A549 (cell line): ENCODE data around the gene MYL6. TPM values are rescaled to one million over a fixed set of nuclear protein-coding genes. Genes with fewer than 3 reads are reported as not detected.

Source experiments
- ATAC-seq, 2 experiments: fragments of 200-7000 bp in 1 of 2; fragments of >200 bp in 1 of 2; cut with Nextera tagmentation in 1 of 2; cut with Tn5 transposase in 1 of 2; 3 replicates each; pipeline versions ENCODE4 v1.8.0 to v1.9.1; 2018 to 2020; ENCODE audit warnings: mild to moderate bottlenecking in 1 of 2, moderate library complexity in 1 of 2
- CTCF ChIA-PET: fragments of 300-600 bp; sonication (Branson Sonifier 250); formaldehyde crosslinking; extraction: SDS; loops from one replicate; lab custom pipeline; 2021; ENCODE audit warnings: antibody characterized with exemption, inconsistent platforms; lab: Yijun Ruan, JAX
- POLR2A ChIA-PET: fragments of 350-600 bp; formaldehyde crosslinking; extraction: SDS; loops from one replicate; lab custom pipeline; 2021; ENCODE audit warnings: antibody characterized with exemption, inconsistent platforms; lab: Yijun Ruan, JAX
- DNase-seq, 2 experiments: peaks; one replicate each; pipeline versions ENCODE4 v3.0.0 to v3.0.0-alpha.2; 2011 to 2016; ENCODE audit warnings: low read depth in 1 of 2, low spot score in 1 of 2
- FAIRE-seq: peaks from 2 replicates; lab custom pipeline; 2011; peaks lifted over from hg19 to GRCh38; lab: Jason Lieb, UNC
- H3K27ac ChIP-seq, 2 experiments: fragments of >200 bp; sonication (Bioruptor Twin); formaldehyde crosslinking; 3 replicates each; pipeline ENCODE4 v1.5.1; 2016 to 2017
- H3K4me1 ChIP-seq: fragments of >200 bp; sonication (Bioruptor Twin); formaldehyde crosslinking; 3 replicates; pipeline ENCODE4 v1.6.1; 2016
- H3K4me2 ChIP-seq: fragments of >200 bp; sonication (Bioruptor Twin); formaldehyde crosslinking; 3 replicates; pipeline ENCODE4 v1.6.1; 2016
- H3K4me3 ChIP-seq: fragments of >200 bp; sonication (Bioruptor Twin); formaldehyde crosslinking; 3 replicates; pipeline ENCODE4 v1.5.1; 2016
- H3K9me3 ChIP-seq: fragments of >200 bp; sonication (Bioruptor Twin); formaldehyde crosslinking; 3 replicates; pipeline ENCODE4 v1.6.1; 2016
- CBX2 ChIP-seq: fragments of 200-600 bp; sonication (generic); IDR thresholded peaks from 2 replicates; pipeline ENCODE4 v1.6.1; 2016; ENCODE audit warnings: low read depth, mild to moderate bottlenecking, borderline replicate concordance
- CBX8 ChIP-seq: fragments of 200-600 bp; sonication (generic); IDR thresholded peaks from 2 replicates; pipeline ENCODE4 v1.6.1; 2016
- CHD4 ChIP-seq: fragments of 200-600 bp; sonication (generic); IDR thresholded peaks from 2 replicates; pipeline ENCODE4 v1.6.1; 2016; ENCODE audit warnings: antibody characterized with exemption, mild to moderate bottlenecking, borderline replicate concordance
- EHMT2 ChIP-seq: fragments of 200-600 bp; sonication (generic); IDR thresholded peaks from 2 replicates; pipeline ENCODE4 v1.6.1; 2016; ENCODE audit warnings: antibody characterized with exemption, low read depth, mild to moderate bottlenecking, moderate library complexity
- EP300 ChIP-seq, 2 experiments: fragments of >200 bp; sonication (Bioruptor Twin); formaldehyde crosslinking; IDR thresholded peaks; 2 replicates in 1 of 2; 3 replicates in 1 of 2; pipeline ENCODE4 v1.6.1; 2016 to 2017
- FOSL2 ChIP-seq, 2 experiments: fragments of 450-650 bp in 1 of 2; fragments of >200 bp in 1 of 2; sonication (Bioruptor Twin) in 1 of 2; formaldehyde crosslinking; IDR thresholded peaks; 2 replicates each; pipeline versions ENCODE4 v1.5.0 to v1.6.1; 2016 to 2020; ENCODE audit warnings: mild to moderate bottlenecking in 1 of 2, moderate library complexity in 1 of 2
- GATA3 ChIP-seq: IDR thresholded peaks from 2 replicates; pipeline ENCODE4 v1.6.1; 2012; ENCODE audit warnings: borderline replicate concordance
- HDAC2 ChIP-seq: fragments of 200-600 bp; sonication (generic); IDR thresholded peaks from 2 replicates; pipeline ENCODE4 v1.6.1; 2016
- HOXA7 ChIP-seq: fragments of 250-450 bp; sonication (Bioruptor Pico); IDR thresholded peaks from 2 replicates; pipeline ENCODE4 v1.5.0; 2020; ENCODE audit warnings: mild to moderate bottlenecking, moderate library complexity
- HOXB13 ChIP-seq: fragments of 250-450 bp; sonication (Bioruptor Pico); IDR thresholded peaks from 2 replicates; pipeline ENCODE4 v1.5.0; 2020; ENCODE audit warnings: low read depth, mild to moderate bottlenecking, moderate library complexity
- MYC ChIP-seq: IDR thresholded peaks from 2 replicates; pipeline ENCODE4 v1.6.1; 2012; ENCODE audit warnings: mild to moderate bottlenecking, inconsistent platforms, low read length, improper control_type of control experiment, borderline replicate concordance
- NFE2L2 ChIP-seq: fragments of 150-350 bp; conservative IDR thresholded peaks from 2 replicates; pipeline ENCODE4 v1.6.1; 2014; ENCODE audit warnings: low read length
- POLR2A ChIP-seq: IDR thresholded peaks from 2 replicates; pipeline ENCODE4 v1.6.1; 2012; ENCODE audit warnings: mild to moderate bottlenecking, low read length
- RAD21 ChIP-seq, 2 experiments: fragments of >200 bp in 1 of 2; sonication (Bioruptor Twin) in 1 of 2; formaldehyde crosslinking in 1 of 2; IDR thresholded peaks in 1 of 2; conservative IDR thresholded peaks in 1 of 2; 2 replicates in 1 of 2; 3 replicates in 1 of 2; pipeline ENCODE4 v1.6.1; 2012 to 2018; ENCODE audit warnings: inconsistent platforms in 1 of 2
- SREBF2 ChIP-seq: fragments of 450-650 bp; IDR thresholded peaks from 2 replicates; pipeline ENCODE4 v1.6.1; 2014; ENCODE audit warnings: mild to moderate bottlenecking, moderate library complexity
- TP53 ChIP-seq: fragments of 250-450 bp; sonication (Bioruptor Pico); IDR thresholded peaks from 2 replicates; pipeline ENCODE4 v1.5.0; 2021; ENCODE audit warnings: mild to moderate bottlenecking, moderate library complexity
- ZNF302 ChIP-seq: fragments of 250-450 bp; sonication (Bioruptor Pico); IDR thresholded peaks from 2 replicates; pipeline ENCODE4 v1.9.0; 2021; ENCODE audit warnings: inconsistent platforms, mild to moderate bottlenecking, moderate library complexity
- ZSCAN20 ChIP-seq: fragments of 250-450 bp; sonication (Bioruptor Pico); IDR thresholded peaks from 2 replicates; pipeline ENCODE4 v1.8.0; 2022; ENCODE audit warnings: mild to moderate bottlenecking, moderate library complexity
- WGBS: methylation state at CpG from one replicate; pipeline ENCODE4 v1.1.6; 2017; ENCODE audit errors: missing lambda C conversion rate; 5-methylcytosine and 5-hydroxymethylcytosine counted together
- polyA plus RNA-seq, 4 experiments: library from polyadenylated mRNA; depleted of rRNA in 3 of 4; stranded (reverse); fragments of >200 nt; fragmentation: RNase III in 1 of 4; extraction: RNeasy Plus Mini Kit Qiagen cat#74134 plus additional on column Dnase treatment in 1 of 4; gene quantifications; 2 replicates in 3 of 4; 3 replicates in 1 of 4; pipeline ENCODE4 v1.2.3, GENCODE V29; 2011 to 2017
- TF ChIP-seq, protein P1 (sequence below): IDR thresholded peaks from 2 replicates; pipeline ENCODE4 v1.6.1; 2012
- TF ChIP-seq, protein P2 (sequence below): IDR thresholded peaks from 2 replicates; pipeline ENCODE4 v1.6.1; 2012; ENCODE audit warnings: low read depth, borderline replicate concordance
- TF ChIP-seq, protein P3 (sequence below): fragments of >200 bp; sonication (Bioruptor Twin); formaldehyde crosslinking; IDR thresholded peaks from 2 replicates; pipeline ENCODE4 v1.6.1; 2016
- TF ChIP-seq, protein P4 (sequence below): fragments of >200 bp; sonication (Bioruptor Twin); formaldehyde crosslinking; IDR thresholded peaks from 3 replicates; pipeline ENCODE4 v1.5.1; 2016
- TF ChIP-seq, protein P5 (sequence below): IDR thresholded peaks from 2 replicates; pipeline ENCODE4 v1.6.1; 2012
- TF ChIP-seq, protein P6 (sequence below): fragments of 450-650 bp; IDR thresholded peaks from 2 replicates; pipeline ENCODE4 v1.6.1; 2014; ENCODE audit warnings: antibody characterized with exemption

Gene MYL6
- polyA plus RNA-seq, 2 of the 4 experiments (the other 2 are of a cell fraction) = 2,307 to 3,268 TPM

DNA sequence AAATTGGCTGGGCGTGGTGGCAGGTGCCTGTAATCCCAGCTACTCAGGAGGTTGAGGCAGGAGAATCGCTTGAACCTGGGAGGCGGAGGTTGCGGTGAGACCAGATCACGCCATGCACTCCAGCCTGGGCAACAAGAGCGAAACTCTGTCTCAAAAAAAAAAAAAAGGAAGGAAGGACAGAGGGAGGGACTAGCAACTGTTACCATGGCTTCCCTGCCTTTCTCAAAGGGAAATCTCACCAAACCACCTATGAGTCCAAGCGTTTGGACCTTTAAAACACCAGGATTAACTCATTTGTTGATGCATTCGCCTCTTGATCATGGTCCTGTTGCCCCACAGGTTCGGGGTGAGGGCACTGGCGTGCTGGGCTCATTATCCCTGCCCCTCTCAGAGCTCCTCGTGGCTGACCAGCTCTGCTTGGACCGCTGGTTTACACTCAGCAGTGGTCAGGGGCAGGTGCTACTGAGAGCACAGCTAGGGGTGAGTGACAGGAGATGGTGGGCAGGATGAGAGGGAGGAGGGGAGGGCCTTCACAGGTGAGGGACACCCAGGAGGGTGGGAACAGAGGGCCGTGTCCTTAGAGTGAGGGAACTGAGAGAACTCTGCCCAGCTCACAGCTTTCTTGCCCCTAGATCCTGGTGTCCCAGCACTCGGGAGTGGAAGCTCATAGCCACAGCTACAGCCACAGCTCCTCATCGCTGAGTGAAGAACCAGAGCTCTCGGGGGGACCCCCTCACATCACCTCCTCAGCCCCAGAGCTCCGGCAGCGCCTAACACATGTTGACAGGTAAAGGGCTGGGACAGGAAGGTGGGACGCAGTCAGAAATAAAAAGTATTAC, 16.0 kb upstream of the MYL6 start:
- 0 out of 6 replicates have a peak, but pooled peaks of 1 of the 2 experiments have one; percentile 19 for ATAC-seq
- WGBS = 92% methylated on average over 18 of the region's 19 CpGs

DNA sequence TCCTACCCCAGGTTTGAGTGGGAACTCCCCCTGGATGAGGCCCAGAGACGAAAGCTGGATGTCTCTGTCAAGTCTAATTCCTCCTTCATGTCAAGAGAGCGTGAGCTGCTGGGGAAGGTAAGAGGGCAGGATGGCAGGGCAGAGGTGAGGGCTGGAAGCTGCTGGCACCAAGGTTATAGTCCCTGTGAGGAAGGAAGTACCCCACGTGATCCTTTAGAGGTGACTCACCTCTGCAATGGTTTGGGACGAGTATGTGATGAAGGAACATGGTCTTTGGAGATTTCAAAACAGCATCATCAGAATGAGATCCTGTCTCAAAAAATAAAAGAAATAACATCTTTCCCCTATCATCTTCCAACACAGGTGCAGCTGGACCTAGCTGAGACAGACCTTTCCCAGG, 14.9 kb upstream of the MYL6 start:
- ChIA-PET POLR2A (no interaction called here), CTCF (interaction anchor here (0.7 to 2.4 kb wide), 7 partner anchors 8 to 64 kb away, joined by 3 to 8 read pairs (median 5); partner anchors contain the start of gene SMARCC2)
- no peak for FAIRE-seq

More for the DNA sequence above, 16.0 kb upstream of the MYL6 start:
- Histone ChIP-seq H3K4me2 (no peak overlapping the region), H3K9me3 (no peaks in the 10 kb centered on the region), H3K4me1 (no peaks in the 10 kb centered on the region), H3K27ac (no peak overlapping the region), H3K4me3 (no peak overlapping the region)
- DNase-seq (no peak), FAIRE-seq (no peak)
- POLR2A ChIA-PET = interaction anchor here (0.7 to 1.4 kb wide), 4 partner anchors 10 to 47 kb away, joined by 3 to 5 read pairs (median 4); partner anchors contain the start of genes ESYT1, MYL6B and SMARCC2
- TF ChIP-seq, protein P1, sequence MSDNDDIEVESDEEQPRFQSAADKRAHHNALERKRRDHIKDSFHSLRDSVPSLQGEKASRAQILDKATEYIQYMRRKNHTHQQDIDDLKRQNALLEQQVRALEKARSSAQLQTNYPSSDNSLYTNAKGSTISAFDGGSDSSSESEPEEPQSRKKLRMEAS = no peak
- TF ChIP-seq ZSCAN20 = no peak
- TF ChIP-seq, protein P2, sequence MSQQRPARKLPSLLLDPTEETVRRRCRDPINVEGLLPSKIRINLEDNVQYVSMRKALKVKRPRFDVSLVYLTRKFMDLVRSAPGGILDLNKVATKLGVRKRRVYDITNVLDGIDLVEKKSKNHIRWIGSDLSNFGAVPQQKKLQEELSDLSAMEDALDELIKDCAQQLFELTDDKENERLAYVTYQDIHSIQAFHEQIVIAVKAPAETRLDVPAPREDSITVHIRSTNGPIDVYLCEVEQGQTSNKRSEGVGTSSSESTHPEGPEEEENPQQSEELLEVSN = no peak
- TF ChIP-seq GATA3 = no peak
- TF ChIP-seq, protein P3, sequence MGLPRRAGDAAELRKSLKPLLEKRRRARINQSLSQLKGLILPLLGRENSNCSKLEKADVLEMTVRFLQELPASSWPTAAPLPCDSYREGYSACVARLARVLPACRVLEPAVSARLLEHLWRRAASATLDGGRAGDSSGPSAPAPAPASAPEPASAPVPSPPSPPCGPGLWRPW = no peak
- no peak for TF ChIP-seq CHD4
- TF ChIP-seq NFE2L2 = no peak
- TF ChIP-seq, protein P4, sequence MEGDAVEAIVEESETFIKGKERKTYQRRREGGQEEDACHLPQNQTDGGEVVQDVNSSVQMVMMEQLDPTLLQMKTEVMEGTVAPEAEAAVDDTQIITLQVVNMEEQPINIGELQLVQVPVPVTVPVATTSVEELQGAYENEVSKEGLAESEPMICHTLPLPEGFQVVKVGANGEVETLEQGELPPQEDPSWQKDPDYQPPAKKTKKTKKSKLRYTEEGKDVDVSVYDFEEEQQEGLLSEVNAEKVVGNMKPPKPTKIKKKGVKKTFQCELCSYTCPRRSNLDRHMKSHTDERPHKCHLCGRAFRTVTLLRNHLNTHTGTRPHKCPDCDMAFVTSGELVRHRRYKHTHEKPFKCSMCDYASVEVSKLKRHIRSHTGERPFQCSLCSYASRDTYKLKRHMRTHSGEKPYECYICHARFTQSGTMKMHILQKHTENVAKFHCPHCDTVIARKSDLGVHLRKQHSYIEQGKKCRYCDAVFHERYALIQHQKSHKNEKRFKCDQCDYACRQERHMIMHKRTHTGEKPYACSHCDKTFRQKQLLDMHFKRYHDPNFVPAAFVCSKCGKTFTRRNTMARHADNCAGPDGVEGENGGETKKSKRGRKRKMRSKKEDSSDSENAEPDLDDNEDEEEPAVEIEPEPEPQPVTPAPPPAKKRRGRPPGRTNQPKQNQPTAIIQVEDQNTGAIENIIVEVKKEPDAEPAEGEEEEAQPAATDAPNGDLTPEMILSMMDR = no peak
- no peak for TF ChIP-seq EHMT2
- no peak for TF ChIP-seq HOXB13
- TF ChIP-seq, protein P5, sequence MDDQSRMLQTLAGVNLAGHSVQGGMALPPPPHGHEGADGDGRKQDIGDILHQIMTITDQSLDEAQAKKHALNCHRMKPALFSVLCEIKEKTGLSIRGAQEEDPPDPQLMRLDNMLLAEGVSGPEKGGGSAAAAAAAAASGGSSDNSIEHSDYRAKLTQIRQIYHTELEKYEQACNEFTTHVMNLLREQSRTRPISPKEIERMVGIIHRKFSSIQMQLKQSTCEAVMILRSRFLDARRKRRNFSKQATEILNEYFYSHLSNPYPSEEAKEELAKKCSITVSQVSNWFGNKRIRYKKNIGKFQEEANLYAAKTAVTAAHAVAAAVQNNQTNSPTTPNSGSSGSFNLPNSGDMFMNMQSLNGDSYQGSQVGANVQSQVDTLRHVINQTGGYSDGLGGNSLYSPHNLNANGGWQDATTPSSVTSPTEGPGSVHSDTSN = no peak
- CTCF ChIA-PET = interaction anchor here (0.8 to 3.8 kb wide), 7 partner anchors 9 to 63 kb away, joined by 3 to 15 read pairs (median 4); partner anchors contain the start of genes MYL6B and SMARCC2

More for the DNA sequence above, 14.9 kb upstream of the MYL6 start:
- TF ChIP-seq, protein P1 = no peak
- TF ChIP-seq NFE2L2 (no peak), SREBF2 (no peak), CBX8 (no peak), HOXA7 (CRISPR knock-in tag) (no peak), TP53 (CRISPR knock-in tag) (no peak), CHD4 (no peak), CBX2 (no peak), MYC (no peak), HDAC2 (no peak), EP300 (IDR thresholded peaks at IDR 0.05) (no peak), RAD21 (conservative IDR thresholded peaks at IDR 0.05 in 1 of 2, IDR thresholded peaks at IDR 0.05 in 1 of 2) (no peak), FOSL2 (IDR thresholded peaks at IDR 0.05) (no peak), FOSL2 (CRISPR knock-in tag; IDR thresholded peaks at IDR 0.05) (no peak), POLR2A (no peak), ZNF302 (CRISPR knock-in tag) (no peak)
- TF ChIP-seq, protein P4 = no peak
- TF ChIP-seq, protein P6, sequence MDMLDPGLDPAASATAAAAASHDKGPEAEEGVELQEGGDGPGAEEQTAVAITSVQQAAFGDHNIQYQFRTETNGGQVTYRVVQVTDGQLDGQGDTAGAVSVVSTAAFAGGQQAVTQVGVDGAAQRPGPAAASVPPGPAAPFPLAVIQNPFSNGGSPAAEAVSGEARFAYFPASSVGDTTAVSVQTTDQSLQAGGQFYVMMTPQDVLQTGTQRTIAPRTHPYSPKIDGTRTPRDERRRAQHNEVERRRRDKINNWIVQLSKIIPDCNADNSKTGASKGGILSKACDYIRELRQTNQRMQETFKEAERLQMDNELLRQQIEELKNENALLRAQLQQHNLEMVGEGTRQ = no peak
- Histone ChIP-seq H3K27ac (no peak overlapping the region), H3K4me1 (no peaks in the 10 kb centered on the region), H3K4me2 (no peak overlapping the region), H3K9me3 (no peaks in the 10 kb centered on the region), H3K4me3 (no peak overlapping the region)
- ATAC-seq = 0 out of 6 replicates have a peak, but pooled peaks of 1 of the 2 experiments have one; percentile 26
- no peak for DNase-seq
- WGBS = 73% methylated on average over 4 of the region's 4 CpGs
